HepG2 (cell line): Measurements from ENCODE around the gene STRIT1. TPM values are rescaled to one million over a fixed set of nuclear protein-coding genes. Genes with fewer than 3 reads are reported as not detected.

Experiments
- ATAC-seq: fragments of 200-7000 bp; cut with Tn5 transposase; 3 replicates; pipeline ENCODE4 v1.9.1; 2020; ENCODE audit warnings: mild to moderate bottlenecking, moderate library complexity
- BruUV-seq: library from RNA; stranded (reverse); fragments of 400-500 nt; replicated peaks from 2 replicates; lab custom pipeline; 2021; lab: Mats Ljungman, UMichigan
- CTCF ChIA-PET: fragments of 300-600 bp; formaldehyde crosslinking; extraction: SDS; loops from one replicate; lab custom pipeline; 2021; ENCODE audit warnings: low total read pairs, inconsistent platforms, low intra/inter-chr PET ratio; lab: Yijun Ruan, JAX
- POLR2A ChIA-PET: fragments of 350-600 bp; sonication (Branson Sonifier 250); formaldehyde crosslinking; loops from one replicate; lab custom pipeline; 2020; ENCODE audit warnings: antibody characterized with exemption, inconsistent platforms; lab: Yijun Ruan, JAX
- DNase-seq: peaks from one replicate; pipeline ENCODE4 v3.0.0-alpha.2; 2015; ENCODE audit warnings: low spot score
- FAIRE-seq: peaks from 3 replicates; lab custom pipeline; 2011; peaks lifted over from hg19 to GRCh38; lab: Jason Lieb, UNC
- H2AFZ ChIP-seq: one replicate; pipeline ENCODE4 v1.6.1; 2011; ENCODE audit warnings: low read length, inconsistent platforms
- H3K27ac ChIP-seq: fragments of 300-600 bp; 3 replicates; pipeline ENCODE4 v1.8.0; 2011; ENCODE audit warnings: mixed run types, mild to moderate bottlenecking, mixed read lengths, low read length, inconsistent platforms; ENCODE audit not compliant: insufficient read depth; ENCODE audit errors: extremely low read length
- H3K27me3 ChIP-seq, 2 experiments: fragments of 200-600 bp in 1 of 2; 2 replicates in 1 of 2; 3 replicates in 1 of 2; pipeline versions ENCODE4 v1.6.0 to v1.8.0; 2011; ENCODE audit warnings: low read length in 2 of 2, mild to moderate bottlenecking in 2 of 2, moderate library complexity in 2 of 2, inconsistent platforms in 1 of 2; ENCODE audit not compliant: insufficient read depth in 2 of 2, control insufficient read depth in 1 of 2
- H3K36me3 ChIP-seq, 2 experiments: fragments of 200-600 bp in 1 of 2; replicated peaks in 1 of 2; 2 replicates in 1 of 2; 3 replicates in 1 of 2; pipeline versions ENCODE4 v1.5.1 to v1.8.0; 2011; ENCODE audit warnings: low read length in 2 of 2, inconsistent platforms in 1 of 2; ENCODE audit not compliant: insufficient read depth in 2 of 2, control insufficient read depth in 1 of 2
- H3K4me1 ChIP-seq: 2 replicates; pipeline ENCODE4 v1.5.1; 2012; ENCODE audit warnings: low read length, inconsistent platforms; ENCODE audit not compliant: insufficient read depth
- H3K4me2 ChIP-seq: 2 replicates; pipeline ENCODE4 v1.6.0; 2011; ENCODE audit warnings: low read depth, low read length, inconsistent platforms
- H3K4me3 ChIP-seq, 3 experiments: fragments of 200-600 bp in 1 of 3; sonication (generic), shearing (Covaris generic) in 1 of 3; replicated peaks in 1 of 3; 2 replicates each; pipeline ENCODE4 v1.5.1; 2011 to 2016; ENCODE audit warnings: low read length in 3 of 3, inconsistent platforms in 2 of 3, low read depth in 2 of 3, mild to moderate bottlenecking in 2 of 3, control low read depth in 1 of 3, mixed read lengths in 1 of 3; ENCODE audit not compliant: insufficient read depth in 1 of 3
- H3K79me2 ChIP-seq: one replicate; pipeline ENCODE4 v1.6.1; 2011; ENCODE audit warnings: low read length, inconsistent platforms; ENCODE audit not compliant: insufficient read depth
- H3K9ac ChIP-seq: 2 replicates; pipeline ENCODE4 v1.6.0; 2011; ENCODE audit warnings: mild to moderate bottlenecking, low read depth, low read length, inconsistent platforms; ENCODE audit not compliant: insufficient read depth
- H3K9me3 ChIP-seq: 2 replicates; pipeline ENCODE4 v1.5.1; 2012; ENCODE audit warnings: mild to moderate bottlenecking, low read length
- H4K20me1 ChIP-seq: 2 replicates; pipeline ENCODE4 v1.6.0; 2011; ENCODE audit warnings: inconsistent platforms, mild to moderate bottlenecking, low read length, moderate library complexity; ENCODE audit not compliant: insufficient read depth
- CBX5 ChIP-seq: sonication (generic); formaldehyde crosslinking; IDR thresholded peaks from 2 replicates; pipeline ENCODE4 v1.4.0; 2020; ENCODE audit warnings: missing genetic modification reagents, borderline replicate concordance
- MYPOP ChIP-seq: sonication (generic); formaldehyde crosslinking; IDR thresholded peaks from 2 replicates; pipeline ENCODE4 v1.8.1; 2023; ENCODE audit warnings: mild to moderate bottlenecking, moderate library complexity, missing genetic modification reagents
- NFE2L1 ChIP-seq: sonication (generic); formaldehyde crosslinking; IDR thresholded peaks from 2 replicates; pipeline ENCODE4 v1.4.0; 2020; ENCODE audit warnings: missing genetic modification reagents, mild to moderate bottlenecking, borderline replicate concordance
- NR2F2 ChIP-seq: IDR thresholded peaks from 2 replicates; pipeline ENCODE4 v1.6.1; 2012; ENCODE audit warnings: low read depth, inconsistent platforms, borderline replicate concordance
- SIN3A ChIP-seq: IDR thresholded peaks from 2 replicates; pipeline ENCODE4 v1.6.1; 2011; ENCODE audit warnings: low read depth, mild to moderate bottlenecking, control low read depth, low read length, borderline replicate concordance
- SMAD9 ChIP-seq: sonication (generic); formaldehyde crosslinking; IDR thresholded peaks from 2 replicates; pipeline ENCODE4 v1.5.1; 2020; ENCODE audit warnings: mild to moderate bottlenecking, missing genetic modification reagents
- USF2 ChIP-seq, 2 experiments: sonication (generic) in 1 of 2; formaldehyde crosslinking in 1 of 2; IDR thresholded peaks; 2 replicates each; pipeline versions ENCODE4 v1.5.1 to v1.6.1; 2011 to 2020; ENCODE audit warnings: borderline replicate concordance in 1 of 2, low read depth in 1 of 2, low read length in 1 of 2, mild to moderate bottlenecking in 1 of 2, missing genetic modification reagents in 1 of 2, moderate library complexity in 1 of 2
- ZC3H13 ChIP-seq: sonication (generic); formaldehyde crosslinking; IDR thresholded peaks from 2 replicates; pipeline ENCODE4 v1.8.1; 2023; ENCODE audit warnings: mild to moderate bottlenecking, missing genetic modification reagents, moderate library complexity
- ZFP36 ChIP-seq: fragments of 150-350 bp; IDR thresholded peaks from 2 replicates; pipeline ENCODE4 v1.6.1; 2018; ENCODE audit warnings: borderline replicate concordance, low read length, low read depth; ENCODE audit not compliant: partially characterized antibody
- ZFP82 ChIP-seq: sonication (generic); formaldehyde crosslinking; IDR thresholded peaks from 2 replicates; pipeline ENCODE4 v1.5.1; 2020; ENCODE audit warnings: mild to moderate bottlenecking, missing genetic modification reagents, borderline replicate concordance
- ZNF317 ChIP-seq: sonication (generic); formaldehyde crosslinking; IDR thresholded peaks from 2 replicates; pipeline ENCODE4 v1.5.0; 2020; ENCODE audit warnings: mild to moderate bottlenecking, missing genetic modification reagents
- ZNF572 ChIP-seq: sonication (generic); formaldehyde crosslinking; IDR thresholded peaks from 2 replicates; pipeline ENCODE4 v1.5.1; 2020; ENCODE audit warnings: mild to moderate bottlenecking, missing genetic modification reagents
- ZNF747 ChIP-seq: sonication (generic); formaldehyde crosslinking; IDR thresholded peaks from 2 replicates; pipeline ENCODE4 v1.8.1; 2023; ENCODE audit warnings: missing genetic modification reagents, mild to moderate bottlenecking, borderline replicate concordance
- ZNF878 ChIP-seq: sonication (generic); formaldehyde crosslinking; IDR thresholded peaks from 2 replicates; pipeline ENCODE4 v1.8.1; 2023; ENCODE audit warnings: mild to moderate bottlenecking, missing genetic modification reagents, moderate library complexity
- WGBS: methylation state at CpG from one replicate; pipeline ENCODE4 v1.1.6; 2017; ENCODE audit warnings: low lambda C conversion rate; 5-methylcytosine and 5-hydroxymethylcytosine counted together
- in situ Hi-C: cut with HindIII; loops from 2 replicates; pipeline ENCODE4 v1.10.0; 2017; ENCODE audit warnings: low pct_unique_long_range_greater_than_20kb; ENCODE audit not compliant: extremely low pct_ligation_motif_present
- intact Hi-C: fragments of 100-400 bp; cut with micrococcal nuclease; formaldehyde crosslinking; loops from one replicate; pipeline ENCODE4 v1.10.0; 2022; ENCODE audit not compliant: unreplicated experiment
- polyA plus RNA-seq, 8 experiments: library from polyadenylated mRNA; depleted of rRNA in 3 of 8; stranded (reverse) in 7 of 8; unstranded in 1 of 8; fragments of >200 nt; fragmentation: Illumina TruSeq in 4 of 8; extraction: Trizol in 4 of 8; gene quantifications; 2 replicates each; pipeline versions ENCODE4 v1.2.1 to v1.2.3, GENCODE V29; 2011 to 2016; ENCODE audit warnings: low read depth in 4 of 8, missing spikeins in 1 of 8, mixed read lengths in 1 of 8; ENCODE audit not compliant: insufficient read depth in 1 of 8
- total RNA-seq, 5 experiments: library from RNA; depleted of rRNA; stranded (reverse); fragments of >200 nt; fragmentation: Illumina TruSeq; extraction: Trizol; gene quantifications; 2 replicates each; pipeline ENCODE4 v1.2.3, GENCODE V29; 2016; ENCODE audit warnings: low read depth in 1 of 5
- TF ChIP-seq, protein P1 (sequence below): sonication (generic); formaldehyde crosslinking; IDR thresholded peaks from 2 replicates; pipeline ENCODE4 v1.5.0; 2020; ENCODE audit warnings: missing genetic modification reagents
- TF ChIP-seq, protein P2 (sequence below): IDR thresholded peaks from 2 replicates; pipeline ENCODE4 v1.6.1; 2016; ENCODE audit warnings: low read depth, borderline replicate concordance
- TF ChIP-seq, protein P3 (sequence below): IDR thresholded peaks from 2 replicates; pipeline ENCODE4 v1.6.1; 2016; ENCODE audit warnings: missing compliant biosample characterization, missing genetic modification reagents, borderline replicate concordance

Gene STRIT1
- total and polyA plus RNA-seq, 2 of the 13 experiments (the other 11 are each of a cell fraction or from before 2014, with no cell fraction given) = not detected

DNA sequence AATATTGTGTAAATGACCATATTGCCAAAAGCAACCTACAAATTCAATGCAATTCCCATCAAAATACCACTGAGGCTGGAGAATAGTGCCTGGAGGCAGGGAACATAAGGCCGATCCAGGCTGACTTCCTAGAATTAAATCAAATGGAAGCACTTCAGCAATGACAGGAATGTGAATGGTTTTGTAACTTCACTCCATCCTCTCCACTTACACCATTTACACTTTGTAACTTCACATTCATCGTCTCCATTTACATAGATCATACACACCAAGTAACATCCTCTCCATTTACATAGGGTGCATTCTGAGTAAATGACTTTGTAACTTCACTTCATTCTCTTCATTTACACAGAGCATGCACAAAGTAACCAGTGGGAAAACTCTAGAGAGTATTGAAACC is 11.6 kb downstream of the STRIT1 start:
- Histone ChIP-seq H3K79me2 (no peaks in the 10 kb centered on the region), H3K4me2 (no peak overlapping the region), H3K36me3 (no peaks in the 10 kb centered on the region), H3K27me3 (no peaks in the 10 kb centered on the region), H3K9ac (no peak overlapping the region), H3K9me3 (no peaks in the 10 kb centered on the region), H3K4me3 (no peak overlapping the region), H2AFZ (no peak overlapping the region), H3K4me1 (peaks cover 10% of the 10 kb centered on the region; the same call in 1 of the 2 replicates), H3K27ac (no peak overlapping the region), H4K20me1 (no peaks in the 10 kb centered on the region)
- POLR2A ChIA-PET = no interaction called here
- 29% methylated on average over 2 of the region's 2 CpGs for WGBS
- no peak for DNase-seq
- no peak for FAIRE-seq
- intact Hi-C loops (no loop called here), in situ Hi-C loops (no loop called here)
- CTCF ChIA-PET = no interaction called here
- ATAC-seq = no peak
- BruUV-seq = no TSS peak
- TF ChIP-seq ZC3H13 (CRISPR knock-in tag) (no peak), ZNF878 (no peak), ZFP82 (CRISPR knock-in tag) (no peak), CBX5 (CRISPR knock-in tag) (no peak), ZNF572 (CRISPR knock-in tag) (no peak), ZNF747 (CRISPR knock-in tag) (no peak), NFE2L1 (no peak), SIN3A (no peak), SMAD9 (CRISPR knock-in tag) (no peak), ZNF317 (CRISPR knock-in tag) (no peak), ZFP36 (no peak), MYPOP (CRISPR knock-in tag) (no peak), USF2 (IDR thresholded peaks at IDR 0.05; ENCODE audit: low read depth, low read length) (no peak), USF2 (CRISPR knock-in tag; IDR thresholded peaks at IDR 0.05; ENCODE audit: borderline replicate concordance) (no peak), NR2F2 (no peak)
- TF ChIP-seq, protein P1, sequence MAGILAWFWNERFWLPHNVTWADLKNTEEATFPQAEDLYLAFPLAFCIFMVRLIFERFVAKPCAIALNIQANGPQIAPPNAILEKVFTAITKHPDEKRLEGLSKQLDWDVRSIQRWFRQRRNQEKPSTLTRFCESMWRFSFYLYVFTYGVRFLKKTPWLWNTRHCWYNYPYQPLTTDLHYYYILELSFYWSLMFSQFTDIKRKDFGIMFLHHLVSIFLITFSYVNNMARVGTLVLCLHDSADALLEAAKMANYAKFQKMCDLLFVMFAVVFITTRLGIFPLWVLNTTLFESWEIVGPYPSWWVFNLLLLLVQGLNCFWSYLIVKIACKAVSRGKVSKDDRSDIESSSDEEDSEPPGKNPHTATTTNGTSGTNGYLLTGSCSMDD = no peak
- TF ChIP-seq, protein P2, sequence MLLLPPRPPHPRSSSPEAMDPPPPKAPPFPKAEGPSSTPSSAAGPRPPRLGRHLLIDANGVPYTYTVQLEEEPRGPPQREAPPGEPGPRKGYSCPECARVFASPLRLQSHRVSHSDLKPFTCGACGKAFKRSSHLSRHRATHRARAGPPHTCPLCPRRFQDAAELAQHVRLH (CRISPR knock-in tag) = no peak
- TF ChIP-seq, protein P3, sequence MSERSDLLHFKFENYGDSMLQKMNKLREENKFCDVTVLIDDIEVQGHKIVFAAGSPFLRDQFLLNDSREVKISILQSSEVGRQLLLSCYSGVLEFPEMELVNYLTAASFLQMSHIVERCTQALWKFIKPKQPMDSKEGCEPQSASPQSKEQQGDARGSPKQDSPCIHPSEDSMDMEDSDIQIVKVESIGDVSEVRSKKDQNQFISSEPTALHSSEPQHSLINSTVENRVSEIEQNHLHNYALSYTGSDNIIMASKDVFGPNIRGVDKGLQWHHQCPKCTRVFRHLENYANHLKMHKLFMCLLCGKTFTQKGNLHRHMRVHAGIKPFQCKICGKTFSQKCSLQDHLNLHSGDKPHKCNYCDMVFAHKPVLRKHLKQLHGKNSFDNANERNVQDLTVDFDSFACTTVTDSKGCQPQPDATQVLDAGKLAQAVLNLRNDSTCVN = no peak
